ENCODE data around the gene GPR68. TPM values are rescaled to one million over a fixed set of nuclear protein-coding genes. Genes with fewer than 3 reads are reported as not detected.
"Not testable (repeated sequence)": the region's sequence is repeated elsewhere in the genome, so short reads cannot be mapped to it uniquely, and the experiment has no call there.

The GPR68 gene
- total RNA-seq, 2 donors from 2014 or later, result 0.26 TPM; not detected in 1

GRCh38 chr14:91227183-91227628, 17.3 kb downstream of the GPR68 start:
- intact Hi-C loops (cut with DNase I), result no loop called here
- WGBS, 2 donors, result 84% methylated on average over 7 of the region's 7 CpGs
- no peaks in the 10 kb centered on the region for H3K4me1 ChIP-seq

DNA sequence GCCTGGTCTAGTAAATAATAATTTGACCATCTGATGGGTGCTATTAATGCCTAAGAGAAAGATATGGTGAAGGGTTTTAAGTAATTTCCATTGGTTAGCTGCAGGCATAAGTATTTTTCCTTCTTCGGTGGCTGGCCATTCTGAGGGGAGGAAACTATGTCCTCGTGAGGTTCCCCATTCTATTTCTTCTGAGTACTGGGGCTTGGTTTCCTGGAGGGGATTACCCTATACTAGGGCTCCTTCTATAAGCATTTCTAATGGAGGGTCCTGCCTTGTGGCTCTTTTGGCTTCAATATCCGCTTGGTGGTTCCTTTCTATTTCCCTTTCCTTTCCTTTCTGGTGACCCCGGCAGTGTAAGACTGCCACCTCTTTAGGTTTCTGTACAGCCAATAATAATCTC, 18.1 kb downstream of the GPR68 start:
- H3K27me3 ChIP-seq; H3K27ac ChIP-seq; DNase-seq; H3K4me3 ChIP-seq; H3K9me3 ChIP-seq; H3K36me3 ChIP-seq (replicated peaks in 1 of 2; ENCODE audit: insufficient read depth in 1 of 2, low read depth in 2 of 2); intact Hi-C loops (cut with DNase I); ATAC-seq; H3K4me1 ChIP-seq: not testable (repeated sequence)
- WGBS, 2 donors, result 85 to 98% methylated on average over 4 of the region's 4 CpGs

More at GRCh38 chr14:91227183-91227628, 17.3 kb downstream of the GPR68 start:
- H3K9me3 ChIP-seq, result peaks cover 0 to 8% (median 0%) of the 10 kb centered on the region in 3 donors
- no peak for ATAC-seq
- no peaks in the 10 kb centered on the region for H3K27me3 ChIP-seq
- TF ChIP-seq POLR2A (IDR thresholded peaks at IDR 0.05), result no peak
- no peak for TF ChIP-seq CTCF (IDR thresholded peaks at IDR 0.05)
- H3K36me3 ChIP-seq (replicated peaks in 1 of 2; ENCODE audit: insufficient read depth in 1 of 2, low read depth in 2 of 2), result peaks cover 0 to 4% of the 10 kb centered on the region in 2 donors
- H3K4me3 ChIP-seq, result no peak overlapping the region
- no peak for DNase-seq
- no peak overlapping the region for H3K27ac ChIP-seq

DNA sequence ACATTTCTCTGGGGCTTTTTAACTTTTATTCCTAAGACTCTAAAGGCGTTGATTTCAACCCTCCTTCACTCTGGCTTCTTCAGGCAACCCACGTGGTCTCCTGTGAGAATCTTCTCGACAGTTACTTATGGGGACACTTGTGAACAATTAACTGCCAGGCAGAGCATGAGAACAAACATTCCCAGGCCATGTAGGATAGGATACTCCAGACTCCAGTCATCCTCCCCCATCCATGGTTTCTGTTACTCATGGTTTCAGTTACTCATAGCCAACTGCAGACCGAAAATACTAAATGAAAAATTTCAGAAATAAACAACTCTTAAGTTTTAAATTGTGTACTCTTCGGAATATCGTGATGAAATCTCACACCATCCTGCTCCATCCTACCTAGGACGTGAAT, 19.5 kb downstream of the GPR68 start:
- no peak for DNase-seq
- no peaks in the 10 kb centered on the region for H3K27me3 ChIP-seq
- H3K9me3 ChIP-seq, result peaks cover 0 to under 1% (median 0%) of the 10 kb centered on the region in 3 donors
- H3K4me3 ChIP-seq, result no peak overlapping the region
- 87 to 95% methylated on average over 7 of the region's 7 CpGs for WGBS, 2 donors
- no peaks in the 10 kb centered on the region for H3K4me1 ChIP-seq
- peaks cover 0 to 4% of the 10 kb centered on the region in 2 donors for H3K36me3 ChIP-seq (replicated peaks in 1 of 2; ENCODE audit: insufficient read depth in 1 of 2, low read depth in 2 of 2)
- ATAC-seq, result no peak
- intact Hi-C loops (cut with DNase I), result no loop called here
- no peak for TF ChIP-seq CTCF (IDR thresholded peaks at IDR 0.05)
- TF ChIP-seq POLR2A (IDR thresholded peaks at IDR 0.05), result no peak
- no peak overlapping the region for H3K27ac ChIP-seq

DNA sequence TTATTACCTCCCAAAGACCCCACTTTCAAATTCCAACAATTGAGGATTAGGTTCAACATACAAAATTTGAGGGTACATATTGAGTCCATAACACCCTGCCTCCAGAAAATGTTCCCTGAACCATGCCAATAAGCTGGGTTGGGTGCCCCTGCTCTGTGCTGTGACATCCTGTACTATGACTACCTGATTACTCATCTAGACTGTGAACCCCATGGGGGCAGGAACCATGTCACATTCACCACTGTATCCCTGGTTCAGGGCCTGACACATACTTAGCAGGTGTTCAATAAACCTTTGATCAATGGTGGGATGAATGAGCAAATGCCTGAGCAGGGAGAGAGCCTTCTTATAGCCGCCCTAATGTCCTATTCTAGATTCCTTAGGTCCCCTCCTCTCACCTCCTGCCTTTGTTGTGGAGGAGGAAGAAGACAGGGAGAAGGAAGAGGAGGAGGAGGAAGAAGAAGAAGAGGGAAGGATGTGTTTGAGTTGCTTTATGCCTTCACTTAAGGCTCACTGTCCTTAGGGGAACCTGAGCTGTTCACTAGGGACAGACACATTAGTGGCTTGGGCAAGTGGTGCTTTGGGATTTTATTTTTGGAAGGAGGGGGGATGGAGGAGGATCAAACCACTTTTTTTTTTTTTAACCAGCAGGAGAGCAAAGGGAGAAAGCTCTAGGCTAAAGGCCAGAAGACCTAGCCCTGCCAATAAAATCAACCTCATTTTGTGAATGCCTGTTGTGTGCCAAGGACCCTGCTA, 21.3 kb downstream of the GPR68 start:
- H3K9me3 ChIP-seq, result no peaks in the 10 kb centered on the region
- H3K27me3 ChIP-seq, result no peaks in the 10 kb centered on the region
- TF ChIP-seq CTCF (IDR thresholded peaks at IDR 0.05), result no peak
- TF ChIP-seq POLR2A (IDR thresholded peaks at IDR 0.05), result no peak
- peaks cover 0 to 4% of the 10 kb centered on the region in 2 donors for H3K36me3 ChIP-seq (replicated peaks in 1 of 2; ENCODE audit: insufficient read depth in 1 of 2, low read depth in 2 of 2)
- WGBS, 2 donors, result 89 to 100% methylated on average over 1 of the region's 1 CpG
- no peak for DNase-seq
- H3K4me1 ChIP-seq, result no peaks in the 10 kb centered on the region
- H3K4me3 ChIP-seq, result no peak overlapping the region
- intact Hi-C loops (cut with DNase I), result no loop called here
- ATAC-seq, result no peak
- H3K27ac ChIP-seq, result no peak overlapping the region

- Histone ChIP-seq H3K9me3 (no peaks in the 10 kb centered on the region), H3K27me3 (no peaks in the 10 kb centered on the region), H3K4me1 (no peaks in the 10 kb centered on the region), H3K4me3 (no peak overlapping the region), H3K36me3 (replicated peaks in 1 of 2; ENCODE audit: insufficient read depth in 1 of 2, low read depth in 2 of 2) (peaks cover 0 to 4% of the 10 kb centered on the region in 2 donors), H3K27ac (no peak overlapping the region)
- 82 to 97% methylated on average over 1 of the region's 1 CpG for WGBS, 2 donors
- DNase-seq (no peak), ATAC-seq (no peak)
- TF ChIP-seq CTCF (IDR thresholded peaks at IDR 0.05) (no peak), POLR2A (IDR thresholded peaks at IDR 0.05) (no peak)
- intact Hi-C loops (cut with DNase I), result no loop called here
Observed at GRCh38 chr14:91221270-91221669, 23.2 kb downstream of the GPR68 start.

Measured in body of pancreas (tissue), 4 donors.